ENCODE measurements around the gene EEFSEC.

Gene EEFSEC

GRCh38 chr3:128229106-128229857, 76.0 kb downstream of the EEFSEC start:
- H3K4me3 ChIP-seq (ENCODE audit: low read depth, low read length) = no peak overlapping the region
- no peak for DNase-seq (ENCODE audit: low read depth)
- TF ChIP-seq CTCF (IDR thresholded peaks at IDR 0.05; ENCODE audit: low read depth, low read length) (no peak), POLR2A (IDR thresholded peaks at IDR 0.05; ENCODE audit: extremely low read depth, insufficient read length) (no peak), MAX (IDR thresholded peaks at IDR 0.05; ENCODE audit: low read depth, low read length) (no peak), MYC (IDR thresholded peaks at IDR 0.05; ENCODE audit: low read depth, low read length) (no peak)

GRCh38 chr3:128231606-128232005, 78.3 kb downstream of the EEFSEC start:
- TF ChIP-seq MAX (IDR thresholded peaks at IDR 0.05; ENCODE audit: low read depth, low read length) = no peak
- TF ChIP-seq CTCF (IDR thresholded peaks at IDR 0.05; ENCODE audit: low read depth, low read length) = no peak
- TF ChIP-seq MYC (IDR thresholded peaks at IDR 0.05; ENCODE audit: low read depth, low read length) = no peak
- no peak for TF ChIP-seq POLR2A (IDR thresholded peaks at IDR 0.05; ENCODE audit: extremely low read depth, insufficient read length)
- DNase-seq (ENCODE audit: low read depth) = no peak
- H3K4me3 ChIP-seq (ENCODE audit: low read depth, low read length) = no peak overlapping the region

DNA sequence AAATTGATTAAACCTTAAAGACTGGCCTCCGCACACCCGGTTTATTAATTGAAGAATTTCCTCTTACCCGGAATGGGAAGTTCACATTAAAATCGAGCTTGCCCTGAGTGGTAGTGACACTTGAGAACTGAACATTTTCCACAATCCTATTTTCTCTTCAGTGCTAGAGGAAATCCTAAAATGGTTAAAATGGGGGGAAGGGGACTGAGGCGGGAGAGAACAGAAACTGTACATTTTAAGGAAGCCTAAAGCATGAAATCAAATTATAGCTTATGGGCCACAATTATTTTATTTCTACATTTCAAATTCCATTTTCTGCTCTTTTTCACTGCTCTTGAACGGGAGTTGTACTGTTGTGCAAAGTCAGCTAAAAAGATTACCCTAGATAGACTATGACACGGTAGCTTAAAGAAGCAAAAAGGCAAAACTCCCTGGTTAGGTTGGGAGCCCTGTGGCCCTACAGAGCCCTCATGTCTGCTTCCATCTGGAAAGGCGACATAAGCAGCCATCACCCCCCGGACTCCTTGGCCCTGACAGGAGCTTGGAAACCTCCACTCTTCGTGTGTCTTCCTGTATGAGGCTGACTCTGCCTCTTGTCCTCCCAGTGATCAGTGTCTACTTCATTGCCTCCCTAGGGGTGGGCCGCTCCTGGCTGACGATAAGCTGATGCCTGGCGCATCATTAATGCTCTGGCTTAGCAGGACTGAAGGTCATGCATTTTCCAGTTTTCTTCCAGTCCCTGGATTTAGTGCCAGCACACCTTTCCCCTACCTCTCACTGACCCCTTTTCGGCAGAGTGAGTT, 79.3 kb downstream of the EEFSEC start:
- TF ChIP-seq POLR2A (IDR thresholded peaks at IDR 0.05; ENCODE audit: extremely low read depth, insufficient read length) (no peak), CTCF (IDR thresholded peaks at IDR 0.05; ENCODE audit: low read depth, low read length) (no peak), MAX (IDR thresholded peaks at IDR 0.05; ENCODE audit: low read depth, low read length) (no peak), MYC (IDR thresholded peaks at IDR 0.05; ENCODE audit: low read depth, low read length) (no peak)
- no peak overlapping the region for H3K4me3 ChIP-seq (ENCODE audit: low read depth, low read length)
- no peak for DNase-seq (ENCODE audit: low read depth)

- H3K4me3 ChIP-seq (ENCODE audit: low read depth, low read length) = no peak overlapping the region
- no peak for TF ChIP-seq MYC (IDR thresholded peaks at IDR 0.05; ENCODE audit: low read depth, low read length)
- no peak for TF ChIP-seq MAX (IDR thresholded peaks at IDR 0.05; ENCODE audit: low read depth, low read length)
- TF ChIP-seq POLR2A (IDR thresholded peaks at IDR 0.05; ENCODE audit: extremely low read depth, insufficient read length) = no peak
- DNase-seq (ENCODE audit: low read depth) = peak; percentile 5
Measured at GRCh38 chr3:128235207-128235926, 82.1 kb downstream of the EEFSEC start.

GRCh38 chr3:128236657-128237056, 83.4 kb downstream of the EEFSEC start:
- TF ChIP-seq POLR2A (IDR thresholded peaks at IDR 0.05; ENCODE audit: extremely low read depth, insufficient read length) = no peak
- TF ChIP-seq CTCF (IDR thresholded peaks at IDR 0.05; ENCODE audit: low read depth, low read length) = no peak
- TF ChIP-seq MAX (IDR thresholded peaks at IDR 0.05; ENCODE audit: low read depth, low read length) = no peak
- no peak for TF ChIP-seq MYC (IDR thresholded peaks at IDR 0.05; ENCODE audit: low read depth, low read length)
- no peak for DNase-seq (ENCODE audit: low read depth)
- no peak overlapping the region for H3K4me3 ChIP-seq (ENCODE audit: low read depth, low read length)

Measured in NB4 (cell line).